Left lung (tissue), 14 donors: ENCODE data around the gene PSMD5. TPM values are rescaled to one million over a fixed set of nuclear protein-coding genes. Genes with fewer than 3 reads are reported as not detected.

ENCODE experiments used
- ATAC-seq: fragments of 200-7000 bp; cut with Tn5 transposase; one replicate; pipeline ENCODE4 v1.9.1; 2020; ENCODE audit warnings: moderate library complexity
- DNase-seq, 4 donors: peaks; one replicate each; pipeline ENCODE4 v3.0.0-alpha.2; 2013 to 2020
- H3K27ac ChIP-seq, 2 donors: fragments of 200-600 bp; sonication (generic) in 1 of 2; one replicate each; pipeline versions ENCODE4 v1.5.0 to v1.8.0; 2020 to 2021
- H3K27me3 ChIP-seq, 2 donors: fragments of 200-600 bp; sonication (generic) in 1 of 2; one replicate each; pipeline versions ENCODE4 v1.5.0 to v1.8.0; 2020 to 2021
- H3K36me3 ChIP-seq, 2 donors: fragments of 200-600 bp; sonication (generic) in 1 of 2; one replicate each; pipeline versions ENCODE4 v1.5.0 to v1.8.0; 2020 to 2021
- H3K4me1 ChIP-seq, 2 donors: fragments of 200-600 bp; one replicate each; pipeline ENCODE4 v1.8.0; 2021
- H3K4me3 ChIP-seq, 2 donors: fragments of 200-600 bp; sonication (generic) in 1 of 2; one replicate each; pipeline versions ENCODE4 v1.5.0 to v1.8.0; 2020 to 2021; ENCODE audit warnings: mild to moderate bottlenecking in 1 of 2
- H3K9me3 ChIP-seq, 2 donors: fragments of 200-600 bp; sonication (generic) in 1 of 2; one replicate each; pipeline versions ENCODE4 v1.5.0 to v1.8.0; 2020 to 2021
- CTCF ChIP-seq, 2 donors: fragments of 200-600 bp; sonication (generic) in 1 of 2; IDR thresholded peaks; one replicate each; pipeline versions ENCODE4 v1.5.0 to v1.8.0; 2021; ENCODE audit warnings: antibody characterized with exemption in 2 of 2
- intact Hi-C, 2 donors: fragments of 100-400 bp; cut with DNase I; formaldehyde crosslinking; loops; one replicate each; pipeline versions ENCODE4 v1.11.2 to v1.14.2; 2022
- long read RNA-seq, 12 donors: library from polyadenylated mRNA in 2 of 12; unstranded in 2 of 12; transcript quantifications; one replicate each; pipeline ENCODE4 v2.0.0 and lab custom pipeline, GENCODE V29; 2019 to 2026
- polyA plus RNA-seq, 6 donors: library from polyadenylated mRNA; unstranded; fragments of 120-200 nt; gene quantifications; one replicate each; pipeline ENCODE4 v1.2.1, GENCODE V29; 2013; ENCODE audit not compliant: insufficient read length in 6 of 6
- total RNA-seq, 2 donors: library from RNA; stranded (reverse); fragmentation: NEBNext Ultra II Directional; extraction: Animal tissue kit (Norgen Biotek cat#: 25700); gene quantifications; one replicate each; pipeline ENCODE4 v1.2.1, GENCODE V29; 2021
- donor health status: DM: no; HTN: yes; CAD: no.
- donor health status: DM: no; HTN: no; CAD: no.

The PSMD5 gene
- total RNA-seq (10 to 100 TPM; 47.3 to 52.1 TPM), polyA plus RNA-seq (10 to 100 TPM; 34.0 to 46.4 (median 42.2) TPM)
- long read RNA-seq, donor 1, transcript PSMD5-201 (10 exons, 3,443 nt) = major isoform, 10 of 12 reads
- long read RNA-seq, donor 1, partial matches to known transcripts = 0 of 12 reads
- long read RNA-seq, donor 1, other reads (novel, unspliced or antisense) = 0 of 12 reads
- long read RNA-seq, donor 2, transcript PSMD5-201 (10 exons, 3,443 nt) = major isoform, 6 of 7 reads
- long read RNA-seq, donor 2, partial matches to known transcripts = 0 of 7 reads
- long read RNA-seq, donor 2, other reads (novel, unspliced or antisense) = 0 of 7 reads
- long read RNA-seq, donor 3, transcript PSMD5-201 (10 exons, 3,443 nt) = major isoform, 6 of 6 reads
- long read RNA-seq, donor 3, partial matches to known transcripts = 0 of 6 reads
- long read RNA-seq, donor 3, other reads (novel, unspliced or antisense) = 0 of 6 reads
- long read RNA-seq, donor 4, partial matches to known transcripts = 0 of 6 reads
- long read RNA-seq, donor 4, other reads (novel, unspliced or antisense) = 2 of 6 reads
- long read RNA-seq, donor 5, transcript PSMD5-201 (10 exons, 3,443 nt) = major isoform, 9 of 10 reads
- long read RNA-seq, donor 5, partial matches to known transcripts = 0 of 10 reads
- long read RNA-seq, donor 5, other reads (novel, unspliced or antisense) = 0 of 10 reads
- long read RNA-seq, donor 6, partial matches to known transcripts = 0 of 2 reads
- long read RNA-seq, donor 6, other reads (novel, unspliced or antisense) = 0 of 2 reads
- long read RNA-seq, donor 7, partial matches to known transcripts = 0 of 4 reads
- long read RNA-seq, donor 7, other reads (novel, unspliced or antisense) = 0 of 4 reads
- long read RNA-seq, donor 8, transcript PSMD5-201 (10 exons, 3,443 nt) = major isoform, 8 of 10 reads
- long read RNA-seq, donor 8, partial matches to known transcripts = 0 of 10 reads
- long read RNA-seq, donor 8, other reads (novel, unspliced or antisense) = 0 of 10 reads
- long read RNA-seq, donor 9 = 0 reads
- long read RNA-seq, donor 10, partial matches to known transcripts = 0 of 5 reads
- long read RNA-seq, donor 10, other reads (novel, unspliced or antisense) = 5 of 5 reads
- long read RNA-seq, donor 11, partial matches to known transcripts = 0 of 4 reads
- long read RNA-seq, donor 11, other reads (novel, unspliced or antisense) = 0 of 4 reads
- long read RNA-seq, donor 12, transcript PSMD5-201 (10 exons, 3,443 nt) = major isoform, 8 of 8 reads
- long read RNA-seq, donor 12, partial matches to known transcripts = 0 of 8 reads
- long read RNA-seq, donor 12, other reads (novel, unspliced or antisense) = 0 of 8 reads

GRCh38 chr9:120842685-120843485, at the start of gene PSMD5:
PSMD5 (minus strand) TSS chr9:120842922; CDS start chr9:120842909, 13 bp downstream.
- Histone ChIP-seq H3K9me3 (no peaks in the 10 kb centered on the region), H3K4me3 (peak within 1 kb of the TSS; percentile 70 to 76), H3K27me3 (no peaks in the 10 kb centered on the region), H3K36me3 (peaks cover 0 to 8% of the 10 kb centered on the region in 2 donors), H3K4me1 (peaks cover 15 to 52% of the 10 kb centered on the region in 2 donors), H3K27ac (peak within 1 kb of the TSS; percentile 89 to 92)
- DNase-seq (peak; percentile 93 to 99 (median 98)), ATAC-seq (peak; percentile 98)
- intact Hi-C loops = no loop called here
- TF ChIP-seq CTCF (IDR thresholded peaks at IDR 0.05) = peak in 1 of 2 donors; percentile 22

- intact Hi-C loops = no loop called here
- H3K4me3 ChIP-seq = no peak overlapping the region
- H3K9me3 ChIP-seq = no peaks in the 10 kb centered on the region
- peak in 1 of 4 donors; percentile 85 for DNase-seq
- no peak for ATAC-seq
- H3K4me1 ChIP-seq = peaks cover 14 to 24% of the 10 kb centered on the region in 2 donors
- peak overlapping the region in 1 of 2 donors; percentile 17 for H3K27ac ChIP-seq
- TF ChIP-seq CTCF (IDR thresholded peaks at IDR 0.05) = no peak
- peaks cover 0 to 5% of the 10 kb centered on the region in 2 donors for H3K27me3 ChIP-seq
- no peaks in the 10 kb centered on the region for H3K36me3 ChIP-seq
These were observed 49.4 kb upstream of the PSMD5 start for GRCh38 chr9:120891884-120892747.

GRCh38 chr9:120891245-120891883, 48.6 kb upstream of the PSMD5 start:
- Histone ChIP-seq H3K4me3 (no peak overlapping the region), H3K27ac (no peak overlapping the region), H3K9me3 (no peaks in the 10 kb centered on the region), H3K36me3 (no peaks in the 10 kb centered on the region), H3K4me1 (peaks cover 14 to 21% of the 10 kb centered on the region in 2 donors), H3K27me3 (peaks cover 0 to 5% of the 10 kb centered on the region in 2 donors)
- intact Hi-C loops = no loop called here
- no peak for TF ChIP-seq CTCF (IDR thresholded peaks at IDR 0.05)
- no peak for ATAC-seq
- DNase-seq = no peak
